Panc1 (cell line): ENCODE results near the gene AP3D1. TPM values are rescaled to one million over a fixed set of nuclear protein-coding genes. Genes with fewer than 3 reads are reported as not detected.
A peak's percentile ranks its signal among the peaks of the same experiment; 100 is the strongest.

Experiments
- ATAC-seq: fragments of 200-7000 bp; cut with Tn5 transposase; 2 replicates; pipeline ENCODE4 v1.9.1; 2020; ENCODE audit warnings: mild to moderate bottlenecking, moderate library complexity
- BruUV-seq: library from RNA; stranded (reverse); fragments of 400-500 nt; replicated peaks from 2 replicates; lab custom pipeline; 2021; lab: Mats Ljungman, UMichigan
- CTCF ChIA-PET: fragments of 300-600 bp; sonication (Branson Sonifier 250); formaldehyde crosslinking; loops from one replicate; lab custom pipeline; 2022; ENCODE audit warnings: antibody characterized with exemption; lab: Charles Lee
- POLR2A ChIA-PET: fragments of 300-600 bp; sonication (Branson Sonifier 250); formaldehyde crosslinking; loops from one replicate; lab custom pipeline; 2022; ENCODE audit warnings: antibody characterized with exemption; lab: Charles Lee
- DNase-seq: peaks from one replicate; pipeline ENCODE4 v3.0.0-alpha.2; 2010; ENCODE audit warnings: low read depth, low spot score
- H3K27ac ChIP-seq: 2 replicates; pipeline ENCODE4 v1.5.1; 2011; ENCODE audit warnings: mild to moderate bottlenecking, low read length, inconsistent platforms
- H3K27me3 ChIP-seq: fragments of 200-500 bp; sonication (Bioruptor generic); 2 replicates; pipeline ENCODE4 v1.6.0; 2014; ENCODE audit warnings: low read length, inconsistent platforms; ENCODE audit not compliant: control insufficient read depth, insufficient read depth
- H3K36me3 ChIP-seq: fragments of 200-500 bp; sonication (Bioruptor generic); 2 replicates; pipeline ENCODE4 v1.5.1; 2014; ENCODE audit warnings: inconsistent platforms, mild to moderate bottlenecking, low read length, moderate library complexity; ENCODE audit not compliant: control insufficient read depth, insufficient read depth
- H3K4me1 ChIP-seq: 2 replicates; pipeline ENCODE4 v1.5.1; 2011; ENCODE audit warnings: inconsistent platforms, mild to moderate bottlenecking, low read length, moderate library complexity; ENCODE audit not compliant: control insufficient read depth, insufficient read depth
- H3K4me3 ChIP-seq, 2 experiments: 2 replicates each; pipeline ENCODE4 v1.5.1; 2011 to 2012; ENCODE audit warnings: low read depth in 2 of 2, low read length in 2 of 2, mild to moderate bottlenecking in 2 of 2, inconsistent platforms in 1 of 2, moderate library complexity in 1 of 2
- H3K9me3 ChIP-seq: fragments of 200-500 bp; sonication (Bioruptor generic); 2 replicates; pipeline ENCODE4 v1.5.1; 2014; ENCODE audit warnings: low read depth, mild to moderate bottlenecking, inconsistent platforms, low read length, moderate library complexity; ENCODE audit not compliant: control insufficient read depth, insufficient read depth
- CTCF ChIP-seq: fragments of 450-650 bp; IDR thresholded peaks from 2 replicates; pipeline ENCODE4 v1.5.1; 2017; ENCODE audit warnings: mild to moderate bottlenecking
- POLR2AphosphoS5 ChIP-seq: IDR thresholded peaks from 2 replicates; pipeline ENCODE4 v1.6.1; 2012; ENCODE audit warnings: mild to moderate bottlenecking, low read depth, low read length, moderate library complexity
- SIN3A ChIP-seq: IDR thresholded peaks from 2 replicates; pipeline ENCODE4 v1.6.1; 2012; ENCODE audit warnings: low read depth, mild to moderate bottlenecking, low read length, moderate library complexity, borderline replicate concordance; ENCODE audit not compliant: insufficient read depth
- TCF7L2 ChIP-seq: IDR thresholded peaks from 2 replicates; pipeline ENCODE4 v1.6.1; 2011; ENCODE audit warnings: mild to moderate bottlenecking, low read depth, low read length, inconsistent platforms
- in situ Hi-C: cut with HindIII; loops from 2 replicates; pipeline ENCODE4 v1.10.0; 2016; ENCODE audit warnings: low sequenced_read_pairs, low pct_unique_long_range_greater_than_20kb
- intact Hi-C: fragments of 100-400 bp; cut with micrococcal nuclease; formaldehyde crosslinking; loops from one replicate; pipeline ENCODE4 v1.10.0; 2022; ENCODE audit not compliant: unreplicated experiment
- total RNA-seq: library from RNA; stranded (reverse); gene quantifications from one replicate; pipeline ENCODE4 v1.2.1, GENCODE V29; 2021; ENCODE audit not compliant: unreplicated experiment
- TF ChIP-seq, protein P1 (sequence below), 2 experiments: IDR thresholded peaks; 2 replicates each; pipeline ENCODE4 v1.6.1; 2011 to 2012; ENCODE audit warnings: low read depth in 2 of 2, control low read depth in 1 of 2, low read length in 1 of 2, mild to moderate bottlenecking in 1 of 2, moderate library complexity in 1 of 2; ENCODE audit not compliant: insufficient read depth in 1 of 2

The AP3D1 gene
- total RNA-seq, 1 experiment from 2014 or later = 167 TPM

DNA sequence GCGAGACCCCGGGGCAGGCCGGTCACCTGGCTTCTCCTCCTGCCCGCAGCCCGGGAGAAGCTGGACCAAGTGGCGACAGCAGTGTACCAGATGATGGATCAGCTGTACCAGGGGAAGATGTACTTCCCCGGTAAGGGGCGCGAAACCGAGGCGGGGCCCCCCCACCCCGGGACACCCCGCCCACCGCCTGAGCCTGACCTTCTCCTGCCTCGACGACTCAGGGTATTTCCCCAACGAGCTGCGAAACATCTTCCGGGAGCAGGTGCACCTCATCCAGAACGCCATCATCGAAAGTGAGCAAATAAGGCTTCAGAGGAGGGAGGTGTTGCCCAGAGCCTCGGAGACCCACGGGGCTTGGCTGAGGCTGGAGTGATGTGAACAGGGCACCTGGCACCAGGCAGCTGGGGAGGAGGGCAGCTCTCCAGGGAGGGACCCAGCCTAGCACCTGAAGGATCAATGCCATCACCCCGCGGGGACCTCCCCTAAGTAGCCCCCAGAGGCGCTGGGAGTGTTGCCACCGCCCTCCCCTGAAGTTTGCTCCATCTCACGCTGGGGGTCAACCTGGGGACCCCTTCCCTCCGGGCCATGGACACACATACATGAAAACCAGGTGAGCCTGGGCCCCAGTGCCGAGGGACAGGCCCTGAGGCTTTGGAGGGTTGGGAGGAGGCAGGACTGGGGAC lies 54.0 kb downstream of the AP3D1 start:
- intact Hi-C loops = loop anchor here (2.0 kb wide), 1 partner anchor 21 kb away; no protein-coding TSS in a partner anchor
- no peak for TF ChIP-seq POLR2AphosphoS5
- TF ChIP-seq CTCF = no peak
- no peak for TF ChIP-seq SIN3A
- TF ChIP-seq TCF7L2 = no peak
- TF ChIP-seq, protein P1, sequence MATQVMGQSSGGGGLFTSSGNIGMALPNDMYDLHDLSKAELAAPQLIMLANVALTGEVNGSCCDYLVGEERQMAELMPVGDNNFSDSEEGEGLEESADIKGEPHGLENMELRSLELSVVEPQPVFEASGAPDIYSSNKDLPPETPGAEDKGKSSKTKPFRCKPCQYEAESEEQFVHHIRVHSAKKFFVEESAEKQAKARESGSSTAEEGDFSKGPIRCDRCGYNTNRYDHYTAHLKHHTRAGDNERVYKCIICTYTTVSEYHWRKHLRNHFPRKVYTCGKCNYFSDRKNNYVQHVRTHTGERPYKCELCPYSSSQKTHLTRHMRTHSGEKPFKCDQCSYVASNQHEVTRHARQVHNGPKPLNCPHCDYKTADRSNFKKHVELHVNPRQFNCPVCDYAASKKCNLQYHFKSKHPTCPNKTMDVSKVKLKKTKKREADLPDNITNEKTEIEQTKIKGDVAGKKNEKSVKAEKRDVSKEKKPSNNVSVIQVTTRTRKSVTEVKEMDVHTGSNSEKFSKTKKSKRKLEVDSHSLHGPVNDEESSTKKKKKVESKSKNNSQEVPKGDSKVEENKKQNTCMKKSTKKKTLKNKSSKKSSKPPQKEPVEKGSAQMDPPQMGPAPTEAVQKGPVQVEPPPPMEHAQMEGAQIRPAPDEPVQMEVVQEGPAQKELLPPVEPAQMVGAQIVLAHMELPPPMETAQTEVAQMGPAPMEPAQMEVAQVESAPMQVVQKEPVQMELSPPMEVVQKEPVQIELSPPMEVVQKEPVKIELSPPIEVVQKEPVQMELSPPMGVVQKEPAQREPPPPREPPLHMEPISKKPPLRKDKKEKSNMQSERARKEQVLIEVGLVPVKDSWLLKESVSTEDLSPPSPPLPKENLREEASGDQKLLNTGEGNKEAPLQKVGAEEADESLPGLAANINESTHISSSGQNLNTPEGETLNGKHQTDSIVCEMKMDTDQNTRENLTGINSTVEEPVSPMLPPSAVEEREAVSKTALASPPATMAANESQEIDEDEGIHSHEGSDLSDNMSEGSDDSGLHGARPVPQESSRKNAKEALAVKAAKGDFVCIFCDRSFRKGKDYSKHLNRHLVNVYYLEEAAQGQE (IDR thresholded peaks at IDR 0.05; ENCODE audit: insufficient read depth in 1 of 2, low read depth in 2 of 2, low read length in 1 of 2) = no peak
- H3K4me3 ChIP-seq = peak overlapping the region; percentile 44 to 56
- no peak for ATAC-seq
- ChIA-PET CTCF (no interaction called here), POLR2A (no interaction called here)
- H3K4me1 ChIP-seq = 0 out of 2 replicates have a peak, but pooled peaks cover 3% of the 10 kb centered on the region
- DNase-seq = no peak
- H3K36me3 ChIP-seq = no peaks in the 10 kb centered on the region; the same call in 1 of the 2 replicates
- no peaks in the 10 kb centered on the region for H3K27me3 ChIP-seq
- H3K9me3 ChIP-seq = no peaks in the 10 kb centered on the region
- no TSS peak for BruUV-seq
- in situ Hi-C loops = no loop called here
- no peak overlapping the region for H3K27ac ChIP-seq

GRCh38 chr19:2096480-2097202 lies 54.7 kb downstream of the AP3D1 start, which contains the start of gene IZUMO4:
IZUMO4 (plus strand) TSS chr19:2096915; CDS start chr19:2096946, 31 bp downstream.
- peak; percentile 88 for ATAC-seq
- Histone ChIP-seq H3K9me3 (no peaks in the 10 kb centered on the region), H3K36me3 (no peaks in the 10 kb centered on the region; the same call in 1 of the 2 replicates), H3K4me1 (0 out of 2 replicates have a peak, but pooled peaks cover 3% of the 10 kb centered on the region), H3K27ac (peak within 1 kb of the TSS; percentile 78), H3K27me3 (no peaks in the 10 kb centered on the region), H3K4me3 (peak within 1 kb of the TSS; percentile 62 to 69)
- ChIA-PET POLR2A (no interaction called here), CTCF (no interaction called here)
- BruUV-seq = no TSS peak
- in situ Hi-C loops = no loop called here
- DNase-seq = peak; percentile 32
- intact Hi-C loops = loop anchor here (2.0 kb wide), 1 partner anchor 20 kb away; no protein-coding TSS in a partner anchor
- TF ChIP-seq POLR2AphosphoS5 (no peak), CTCF (no peak; the same call in 1 of the 2 replicates), SIN3A (no peak), TCF7L2 (no peak)
- TF ChIP-seq, protein P1 (IDR thresholded peaks at IDR 0.05; ENCODE audit: insufficient read depth in 1 of 2, low read depth in 2 of 2, low read length in 1 of 2) = no peak
